SU-DHL-6 (cell line): ENCODE results near the gene NAA35.

Experiments used
- H2AFZ ChIP-seq: fragments of 200-600 bp; sonication (generic); 2 replicates; pipeline ENCODE4 v1.6.1; 2014; ENCODE audit warnings: low read depth, mild to moderate bottlenecking, moderate library complexity, mixed read lengths, antibody characterized with exemption, low read length; ENCODE audit not compliant: severe bottlenecking
- H3F3A ChIP-seq: fragments of 200-600 bp; shearing (Covaris generic); 2 replicates; pipeline ENCODE4 v1.6.0; 2016; ENCODE audit warnings: antibody characterized with exemption, mild to moderate bottlenecking; ENCODE audit not compliant: insufficient read depth
- H3K27ac ChIP-seq: fragments of 200-600 bp; sonication (generic); 2 replicates; pipeline ENCODE4 v1.5.1; 2016; ENCODE audit warnings: low read depth, mild to moderate bottlenecking, low read length, moderate library complexity, mixed read lengths
- H3K27me3 ChIP-seq: fragments of 200-600 bp; sonication (generic), shearing (Covaris generic); 2 replicates; pipeline ENCODE4 v1.6.0; 2014; ENCODE audit warnings: mild to moderate bottlenecking, low read length
- H3K36me3 ChIP-seq: fragments of 200-600 bp; sonication (generic); 2 replicates; pipeline ENCODE4 v1.6.1; 2014; ENCODE audit warnings: mild to moderate bottlenecking, low read length, mixed read lengths
- H3K4me2 ChIP-seq: fragments of 300-600, 200-600 bp; shearing (Covaris generic), sonication (generic); 2 replicates; pipeline ENCODE4 v1.6.0; 2014; ENCODE audit warnings: low read length, low read depth, mild to moderate bottlenecking; ENCODE audit not compliant: poor library complexity, severe bottlenecking
- H3K4me3 ChIP-seq: fragments of 200-600 bp; sonication (generic); 2 replicates; pipeline ENCODE4 v1.5.1; 2014; ENCODE audit warnings: antibody characterized with exemption, low read length, mild to moderate bottlenecking, mixed read lengths; ENCODE audit not compliant: insufficient read depth, poor library complexity, severe bottlenecking
- H3K79me2 ChIP-seq: fragments of 200-600 bp; sonication (generic); 2 replicates; pipeline ENCODE4 v1.6.1; 2014; ENCODE audit warnings: mild to moderate bottlenecking, low read length, moderate library complexity; ENCODE audit not compliant: insufficient read depth
- H3K9ac ChIP-seq: fragments of 200-600 bp; sonication (generic); 2 replicates; pipeline ENCODE4 v1.7.0; 2014; ENCODE audit warnings: mild to moderate bottlenecking, low read length
- H3K9me2 ChIP-seq: fragments of 200-600 bp; sonication (generic); replicated peaks from 2 replicates; pipeline ENCODE4 v1.6.1; 2014; ENCODE audit warnings: low read length; ENCODE audit not compliant: insufficient read depth
- H3K9me3 ChIP-seq: fragments of 200-600 bp; sonication (generic); 2 replicates; pipeline ENCODE4 v1.6.1; 2014; ENCODE audit warnings: low read length, mixed read lengths; ENCODE audit not compliant: insufficient read depth
- H4K20me1 ChIP-seq: fragments of 200-600 bp; sonication (generic); 2 replicates; pipeline ENCODE4 v1.6.1; 2014; ENCODE audit warnings: low read depth, mild to moderate bottlenecking, antibody characterized with exemption, low read length, moderate library complexity, mixed read lengths
- EZH2phosphoT487 ChIP-seq: fragments of 200-600 bp; sonication (generic), shearing (Covaris generic); conservative IDR thresholded peaks from 2 replicates; pipeline ENCODE4 v1.6.1; 2018; ENCODE audit warnings: mild to moderate bottlenecking, antibody characterized with exemption, low read length, moderate library complexity, mixed read lengths
- TF ChIP-seq, protein P1 (sequence below): fragments of 200-600 bp; sonication (generic); IDR thresholded peaks from one replicate; pipeline ENCODE4 v1.5.1; 2017; ENCODE audit warnings: antibody characterized with exemption, mild to moderate bottlenecking, low read length, moderate library complexity; ENCODE audit not compliant: insufficient read depth, poor library complexity, severe bottlenecking

NAA35 gene

DNA sequence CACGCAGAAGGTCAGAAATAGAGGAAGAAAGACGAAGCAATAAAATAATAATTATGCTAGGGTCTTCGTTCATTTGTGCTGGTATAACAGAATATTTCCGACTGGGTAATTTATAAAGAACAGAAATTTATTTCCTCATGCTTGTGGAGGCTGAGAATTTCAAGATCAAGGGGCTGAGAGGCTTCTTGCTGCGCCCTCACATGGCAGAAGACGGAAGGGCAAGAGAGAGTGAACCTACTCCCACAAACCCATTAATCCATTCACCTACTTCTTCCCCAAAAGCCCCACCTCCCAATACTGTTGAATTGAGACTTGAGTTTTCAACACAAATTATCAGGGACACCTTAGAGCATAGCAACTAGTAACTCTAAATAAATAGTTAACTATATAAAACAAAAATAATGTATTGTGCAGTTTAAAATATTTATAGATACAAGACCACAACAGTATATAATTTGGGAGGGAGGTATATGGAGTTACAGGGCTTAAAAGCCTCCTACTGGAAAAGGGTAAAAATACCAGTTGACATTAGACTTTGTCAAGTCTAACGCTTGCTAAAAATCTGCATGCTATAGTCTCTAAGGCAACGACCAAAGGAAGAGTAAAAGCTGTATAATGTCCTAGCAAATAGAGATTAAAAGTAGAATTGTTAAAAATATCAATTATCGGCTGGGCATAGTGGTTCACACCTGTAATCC is 40.3 kb upstream of the NAA35 start:
- H3K79me2 ChIP-seq, result no peaks in the 10 kb centered on the region
- no peaks in the 10 kb centered on the region for H3K27me3 ChIP-seq
- no peak overlapping the region for H3K4me2 ChIP-seq
- no peaks in the 10 kb centered on the region for H3K9me3 ChIP-seq
- no peaks in the 10 kb centered on the region for H3K36me3 ChIP-seq
- H3K27ac ChIP-seq, result no peak overlapping the region
- H3F3A ChIP-seq, result no peaks in the 10 kb centered on the region
- no peak overlapping the region for H3K9ac ChIP-seq
- H2AFZ ChIP-seq, result no peak overlapping the region
- H3K4me3 ChIP-seq, result no peak overlapping the region
- no peaks in the 10 kb centered on the region for H3K9me2 ChIP-seq
- no peaks in the 10 kb centered on the region for H4K20me1 ChIP-seq
- TF ChIP-seq EZH2phosphoT487, result no peak
- TF ChIP-seq, protein P1, sequence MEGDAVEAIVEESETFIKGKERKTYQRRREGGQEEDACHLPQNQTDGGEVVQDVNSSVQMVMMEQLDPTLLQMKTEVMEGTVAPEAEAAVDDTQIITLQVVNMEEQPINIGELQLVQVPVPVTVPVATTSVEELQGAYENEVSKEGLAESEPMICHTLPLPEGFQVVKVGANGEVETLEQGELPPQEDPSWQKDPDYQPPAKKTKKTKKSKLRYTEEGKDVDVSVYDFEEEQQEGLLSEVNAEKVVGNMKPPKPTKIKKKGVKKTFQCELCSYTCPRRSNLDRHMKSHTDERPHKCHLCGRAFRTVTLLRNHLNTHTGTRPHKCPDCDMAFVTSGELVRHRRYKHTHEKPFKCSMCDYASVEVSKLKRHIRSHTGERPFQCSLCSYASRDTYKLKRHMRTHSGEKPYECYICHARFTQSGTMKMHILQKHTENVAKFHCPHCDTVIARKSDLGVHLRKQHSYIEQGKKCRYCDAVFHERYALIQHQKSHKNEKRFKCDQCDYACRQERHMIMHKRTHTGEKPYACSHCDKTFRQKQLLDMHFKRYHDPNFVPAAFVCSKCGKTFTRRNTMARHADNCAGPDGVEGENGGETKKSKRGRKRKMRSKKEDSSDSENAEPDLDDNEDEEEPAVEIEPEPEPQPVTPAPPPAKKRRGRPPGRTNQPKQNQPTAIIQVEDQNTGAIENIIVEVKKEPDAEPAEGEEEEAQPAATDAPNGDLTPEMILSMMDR, result peak; percentile 31

DNA sequence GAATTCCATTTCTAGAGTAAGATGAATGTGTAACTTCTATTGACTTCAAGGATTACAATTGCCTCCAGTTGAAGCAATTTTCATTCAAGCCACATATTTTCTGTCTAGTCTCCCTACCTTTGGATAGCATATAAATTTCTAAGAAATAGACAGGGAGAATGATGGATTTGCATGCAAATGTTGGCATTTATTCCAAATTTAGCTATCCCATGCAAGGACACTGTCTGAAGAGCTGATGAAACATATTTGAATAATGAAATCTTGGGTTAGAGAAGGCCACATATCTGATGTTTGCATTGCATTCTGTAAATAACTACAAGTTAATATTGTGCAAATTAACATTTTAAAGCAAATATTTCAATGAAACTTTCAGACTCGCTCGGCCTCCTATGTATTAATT is 36.0 kb upstream of the NAA35 start:
- H2AFZ ChIP-seq, result no peak overlapping the region
- no peaks in the 10 kb centered on the region for H4K20me1 ChIP-seq
- H3K36me3 ChIP-seq, result no peaks in the 10 kb centered on the region
- H3K27me3 ChIP-seq, result no peaks in the 10 kb centered on the region
- H3K9ac ChIP-seq, result no peak overlapping the region
- no peak overlapping the region for H3K4me2 ChIP-seq
- H3K27ac ChIP-seq, result no peak overlapping the region
- H3K4me3 ChIP-seq, result no peak overlapping the region
- H3K9me3 ChIP-seq, result no peaks in the 10 kb centered on the region
- no peaks in the 10 kb centered on the region for H3K79me2 ChIP-seq
- no peaks in the 10 kb centered on the region for H3F3A ChIP-seq
- H3K9me2 ChIP-seq, result no peaks in the 10 kb centered on the region
- TF ChIP-seq, protein P1, result no peak
- TF ChIP-seq EZH2phosphoT487, result no peak

DNA sequence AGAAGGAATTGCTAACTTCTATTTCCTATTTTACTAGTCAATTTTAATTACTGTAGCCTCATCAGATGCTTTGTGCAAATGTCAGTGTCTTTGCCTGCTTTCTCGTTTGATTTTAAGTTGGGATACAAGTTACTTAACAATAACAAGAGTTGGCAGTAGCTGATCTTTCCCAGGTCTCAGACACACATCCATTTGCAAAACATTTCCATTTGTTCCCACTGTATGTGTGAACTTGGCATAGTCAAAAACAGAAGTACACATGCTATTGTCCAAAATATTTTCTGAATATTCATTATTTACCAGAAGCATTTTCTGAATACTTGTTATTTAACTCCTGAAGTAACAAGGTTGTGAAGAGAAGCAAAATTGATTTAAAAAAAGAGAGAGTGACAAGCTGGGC is 35.0 kb upstream of the NAA35 start:
- Histone ChIP-seq H2AFZ (no peak overlapping the region), H3K9ac (no peak overlapping the region), H3K9me3 (no peaks in the 10 kb centered on the region), H4K20me1 (no peaks in the 10 kb centered on the region), H3K4me2 (no peak overlapping the region), H3K27ac (no peak overlapping the region), H3K27me3 (no peaks in the 10 kb centered on the region), H3K36me3 (no peaks in the 10 kb centered on the region), H3K4me3 (no peak overlapping the region), H3K79me2 (no peaks in the 10 kb centered on the region), H3K9me2 (no peaks in the 10 kb centered on the region), H3F3A (no peaks in the 10 kb centered on the region)
- TF ChIP-seq, protein P1, result no peak
- TF ChIP-seq EZH2phosphoT487, result no peak
